IPS-NIHi7 (cell line): Measurements from ENCODE around the gene PLAC1.

Experiments used
- DNase-seq: peaks from one replicate; pipeline ENCODE4 v3.0.0; 2012; ENCODE audit warnings: mixed read lengths; ENCODE audit errors: extremely low spot score

Gene PLAC1

DNA sequence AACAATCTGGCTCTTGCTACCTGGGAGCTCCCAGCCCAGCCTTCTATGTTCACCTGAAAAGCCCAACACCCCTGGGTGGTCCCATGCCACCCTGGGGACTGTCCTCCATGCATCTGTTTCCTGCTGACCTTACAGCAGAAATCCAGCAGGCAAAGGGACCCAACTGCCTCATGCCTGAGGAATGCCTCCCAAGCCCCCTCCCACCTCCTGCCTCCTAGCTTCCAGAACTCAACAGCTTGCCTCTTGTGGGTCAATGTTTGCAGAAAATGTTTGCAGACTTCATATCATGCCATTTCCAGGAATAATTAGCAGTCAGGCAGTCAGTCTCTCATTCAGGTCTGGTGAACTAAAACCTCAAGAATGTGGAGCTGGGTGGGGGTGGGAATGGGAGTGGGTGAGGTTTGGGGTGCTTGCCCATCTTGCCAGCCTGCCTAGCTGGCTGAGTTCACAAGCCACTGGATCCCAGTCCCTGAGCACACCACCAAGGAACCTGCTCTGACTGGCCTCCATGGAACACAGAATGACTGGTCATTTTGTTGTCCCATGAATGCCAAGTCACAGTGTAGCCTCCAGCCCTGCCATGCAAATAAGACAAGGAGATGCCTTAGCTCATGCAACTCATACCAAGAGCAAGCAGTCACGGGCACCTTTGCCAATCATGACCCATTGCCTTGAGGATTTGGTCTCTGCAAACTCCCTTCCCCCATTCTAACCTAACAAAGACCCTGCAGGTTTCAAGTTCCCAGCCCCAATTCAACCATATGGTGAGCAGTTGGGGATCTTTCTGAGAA lies 12.1 kb upstream of the PLAC1 start:
- DNase-seq = peak; percentile 74

DNA sequence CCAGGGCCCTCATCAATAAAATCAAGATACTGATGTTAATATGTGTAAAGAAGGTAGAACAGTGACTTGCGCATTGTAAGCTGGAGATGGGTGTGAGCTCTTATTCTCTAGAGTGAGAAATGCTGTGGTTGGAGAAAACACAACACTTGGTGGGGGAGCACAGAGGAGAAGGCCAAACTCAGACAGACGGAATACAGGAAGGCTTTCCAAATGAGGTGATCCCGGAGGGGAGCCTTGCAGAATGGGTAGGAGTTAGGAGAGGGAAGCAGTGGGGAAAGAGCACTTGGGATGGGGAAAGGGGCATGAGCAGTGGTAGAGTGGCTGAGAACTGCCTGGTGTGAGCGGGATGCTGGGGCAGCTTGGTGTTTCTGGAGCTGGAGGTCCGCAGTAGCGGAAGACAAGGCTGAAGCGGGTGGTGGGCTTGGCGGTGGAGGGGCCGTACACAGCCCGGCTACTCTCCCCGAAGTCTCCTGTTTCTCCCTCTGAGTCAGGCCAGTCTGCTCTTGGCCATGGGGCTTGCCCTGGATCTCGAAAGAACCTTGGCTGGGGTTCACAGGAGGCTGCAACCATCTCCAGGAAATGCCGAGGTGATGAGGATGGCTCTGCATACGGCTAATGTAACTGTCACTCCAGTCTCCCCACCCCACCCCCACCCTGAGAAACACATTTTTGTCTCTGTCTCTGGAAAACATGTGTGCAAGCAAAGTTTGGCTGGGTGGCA lies 11.3 kb upstream of the PLAC1 start:
- peak; percentile 47 for DNase-seq

DNA sequence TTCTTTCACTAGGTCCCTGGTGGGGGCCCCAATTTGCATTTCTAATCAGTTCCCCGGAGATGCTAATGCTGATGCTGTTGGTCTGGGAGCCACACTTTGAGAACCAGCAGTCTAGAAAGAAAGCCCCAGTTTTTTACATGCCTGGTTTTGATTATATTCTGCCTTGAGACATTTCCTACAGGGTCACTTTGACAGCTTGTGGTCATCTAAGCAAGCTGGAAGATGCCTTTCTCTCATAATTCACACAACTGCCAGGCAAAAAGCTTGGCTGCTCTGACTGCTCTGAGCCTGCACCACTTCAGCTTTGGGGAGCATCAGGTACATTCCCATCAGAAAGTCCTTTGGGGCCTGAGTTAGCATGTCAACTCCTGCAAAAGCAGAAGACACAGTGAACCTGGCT lies 5.9 kb upstream of the PLAC1 start:
- no peak for DNase-seq

DNA sequence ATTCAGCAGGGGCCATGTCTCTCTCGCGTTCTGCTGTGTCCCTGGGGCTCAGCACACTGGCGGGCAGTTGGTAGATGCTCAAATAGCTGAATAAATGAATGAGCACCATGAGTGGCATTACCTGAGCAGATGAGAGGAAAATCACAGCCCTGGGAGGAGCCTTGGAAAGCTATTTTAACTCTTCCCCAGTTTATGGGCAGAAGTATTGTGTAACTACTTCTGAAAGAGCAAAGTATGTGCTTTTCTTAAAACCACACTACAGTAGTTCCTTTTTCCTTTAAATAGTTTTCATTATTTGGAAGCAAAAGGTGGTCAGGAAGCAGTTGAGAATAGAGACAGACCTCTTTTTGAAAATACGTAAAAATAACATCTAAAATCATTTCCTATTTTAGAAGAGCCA lies 3.0 kb upstream of the PLAC1 start:
- no peak for DNase-seq

DNA sequence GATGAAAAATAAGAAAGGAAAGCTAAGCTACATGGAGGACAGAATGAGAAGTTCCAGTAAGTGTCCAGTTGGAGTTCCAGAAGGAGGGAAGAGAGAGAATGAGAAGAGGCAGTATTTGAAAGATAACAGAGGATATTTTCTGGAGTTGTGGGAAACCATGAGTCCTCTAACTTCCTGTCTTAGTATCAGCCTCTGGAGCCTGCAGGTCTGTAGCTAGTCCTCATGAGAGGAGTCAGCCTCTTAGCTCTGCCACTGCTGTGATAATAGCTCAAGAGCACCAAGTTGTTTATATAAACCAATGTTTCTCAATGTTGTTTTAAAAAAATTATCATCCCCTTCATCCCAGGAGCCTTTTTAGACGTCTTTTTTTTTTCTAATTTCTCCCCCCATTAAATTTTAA lies 2.4 kb upstream of the PLAC1 start:
- DNase-seq = no peak

DNA sequence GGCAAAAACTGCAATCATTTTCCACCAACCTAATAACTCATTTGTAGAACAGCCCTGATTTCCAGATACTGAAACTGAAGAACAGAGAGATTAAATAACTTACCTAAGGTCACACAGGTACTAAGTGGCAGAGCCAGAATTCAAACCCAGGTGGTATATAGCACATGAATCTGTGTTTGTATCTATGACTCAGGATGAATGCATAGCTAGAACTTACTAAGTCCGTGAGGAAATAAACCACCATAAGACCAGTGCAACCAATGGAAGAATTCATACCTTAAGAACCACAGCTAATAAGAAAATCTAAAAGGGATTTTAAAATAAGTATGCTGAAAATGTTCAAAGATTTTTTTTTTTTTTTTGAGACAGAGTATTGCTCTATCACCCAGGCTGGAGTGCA lies 1.5 kb upstream of the PLAC1 start:
- no peak for DNase-seq

DNA sequence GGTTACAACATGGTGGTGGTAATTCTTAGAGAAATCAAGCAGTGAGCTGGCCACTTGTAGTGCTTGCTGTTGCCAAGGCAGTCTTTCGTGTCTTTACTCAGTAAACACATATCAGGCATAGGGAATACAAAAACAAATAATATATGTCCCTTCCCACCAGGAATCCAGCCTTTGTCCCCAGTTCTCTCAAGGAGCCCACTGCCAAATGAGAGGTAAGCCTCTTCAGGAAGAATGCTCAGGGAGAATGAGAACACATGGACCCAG lies 421 bp upstream of the PLAC1 start:
- DNase-seq = no peak

DNA sequence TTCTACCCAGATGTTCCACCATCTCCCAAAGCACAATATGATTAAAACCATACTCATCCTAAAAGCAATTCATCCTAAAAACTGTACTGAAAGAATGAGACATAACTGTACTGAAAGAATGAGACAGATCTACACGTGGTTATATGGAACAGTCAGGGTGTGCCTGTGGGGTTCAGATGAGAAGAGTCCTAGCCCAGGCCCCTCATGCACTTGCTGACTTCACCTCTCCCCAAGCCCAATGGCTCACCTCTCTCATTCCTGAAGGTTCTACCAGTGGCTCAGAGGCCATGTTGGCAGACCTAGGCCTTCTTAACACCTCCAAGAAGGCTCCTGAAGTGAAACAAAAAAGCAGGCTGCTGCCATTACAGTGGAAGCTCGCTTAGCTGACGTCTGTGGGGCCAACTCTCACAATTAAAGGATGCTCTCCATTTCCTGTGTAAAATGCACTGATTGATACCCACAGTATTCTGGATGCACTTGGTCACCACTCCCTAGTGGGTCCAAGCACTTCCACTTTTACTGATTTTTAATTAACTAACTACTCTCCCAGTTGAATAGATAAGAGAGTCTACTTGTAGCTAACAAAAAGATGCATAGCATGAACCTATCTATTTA lies 3.8 kb downstream of the PLAC1 start:
- no peak for DNase-seq

DNA sequence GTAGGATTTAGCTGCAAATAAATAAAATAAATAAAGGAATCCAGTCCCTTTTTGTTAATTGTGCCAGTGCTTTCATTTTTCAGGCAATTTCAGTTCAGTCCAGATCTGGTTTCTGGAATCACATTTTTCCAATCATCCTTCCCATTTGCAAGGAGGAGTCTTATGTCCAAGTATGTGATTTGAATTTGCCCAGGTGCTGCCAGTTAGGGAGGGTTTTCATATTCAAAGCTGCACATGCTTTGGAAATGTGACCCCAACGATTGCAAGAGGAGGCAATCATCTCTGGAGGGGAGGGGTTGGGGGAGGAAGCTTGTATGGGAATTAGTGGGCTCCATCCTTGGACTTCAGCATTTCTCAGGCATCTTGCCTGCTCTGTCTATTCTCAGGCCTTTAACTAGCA lies 4.4 kb downstream of the PLAC1 start:
- DNase-seq = no peak

DNA sequence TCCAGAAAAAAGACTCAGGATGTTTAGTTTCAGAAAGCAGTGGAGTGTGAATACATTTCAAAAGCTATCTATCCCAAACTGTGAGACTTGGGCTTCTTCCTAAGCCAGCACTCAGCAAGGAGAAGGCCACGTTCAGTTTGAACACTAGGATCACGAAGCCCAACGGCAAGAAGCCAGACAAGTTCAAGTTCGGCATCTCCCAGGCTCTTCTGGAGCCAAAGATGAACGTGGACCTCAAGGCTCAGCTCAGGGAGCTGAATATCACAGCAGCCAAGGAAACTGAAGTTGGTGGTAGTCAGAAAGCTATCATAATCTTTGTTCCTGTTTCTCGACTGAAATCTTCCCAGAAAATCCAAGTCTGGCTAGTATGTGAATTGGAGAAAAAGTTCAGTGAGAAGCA lies 7.6 kb downstream of the PLAC1 start:
- no peak for DNase-seq

DNA sequence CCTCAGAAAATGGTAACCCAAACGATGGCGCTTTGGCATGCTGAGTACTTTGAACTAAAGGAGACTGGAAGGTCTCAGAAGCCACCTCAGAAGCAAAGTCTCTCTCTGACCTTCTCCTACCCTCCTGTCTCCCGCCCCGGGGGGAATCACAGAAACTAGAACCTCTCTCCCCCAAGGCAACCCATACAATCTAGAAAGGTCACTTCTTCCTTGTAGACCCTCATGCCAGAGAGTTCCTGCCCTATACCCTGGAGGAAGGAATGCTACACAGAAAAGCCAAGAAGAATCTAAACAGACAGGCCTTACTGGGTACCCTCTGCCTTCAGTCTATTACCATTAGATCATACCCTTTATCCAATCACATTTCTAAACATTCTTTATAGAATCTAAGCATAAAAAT lies 8.5 kb downstream of the PLAC1 start:
- no peak for DNase-seq

DNA sequence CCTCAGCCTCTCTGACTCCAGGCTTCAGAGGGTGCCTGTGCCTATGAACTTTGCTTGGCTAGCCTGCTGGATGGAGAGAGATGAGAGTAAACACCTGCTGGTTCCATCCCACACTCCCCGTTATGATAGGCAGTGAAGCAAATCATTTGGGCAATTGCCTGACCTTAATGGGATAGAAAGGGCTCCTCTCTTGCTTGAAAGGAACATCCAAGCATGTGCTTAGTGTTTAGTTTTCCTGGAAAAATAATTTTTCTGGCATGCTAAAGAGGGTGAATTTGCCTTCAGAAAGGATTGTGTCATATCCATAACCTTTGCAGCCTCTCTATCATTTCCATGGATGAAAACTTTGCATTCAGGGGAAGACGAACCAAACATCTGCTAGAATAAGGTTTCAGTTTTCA lies 10.8 kb downstream of the PLAC1 start:
- no peak for DNase-seq

DNA sequence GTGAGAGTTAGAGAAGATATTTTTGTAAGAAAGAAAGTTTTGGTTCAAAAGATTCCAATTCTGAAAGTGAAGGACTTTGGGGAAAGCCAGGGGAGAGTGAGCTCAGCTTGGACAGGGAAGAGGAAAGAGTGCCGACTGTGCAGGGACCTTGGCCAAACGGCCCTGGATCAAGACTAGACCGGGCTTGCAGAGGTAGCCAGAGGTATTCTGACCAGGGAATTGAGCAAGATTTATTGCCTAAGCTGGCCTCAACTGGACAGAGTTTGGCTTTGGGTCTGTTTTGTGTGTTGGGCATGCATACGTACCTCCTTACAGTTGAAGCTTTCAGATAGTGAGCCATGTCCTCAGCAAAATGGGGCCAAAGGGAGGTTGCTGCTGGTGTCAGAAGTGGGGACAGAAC lies 11.6 kb downstream of the PLAC1 start:
- DNase-seq = no peak

DNA sequence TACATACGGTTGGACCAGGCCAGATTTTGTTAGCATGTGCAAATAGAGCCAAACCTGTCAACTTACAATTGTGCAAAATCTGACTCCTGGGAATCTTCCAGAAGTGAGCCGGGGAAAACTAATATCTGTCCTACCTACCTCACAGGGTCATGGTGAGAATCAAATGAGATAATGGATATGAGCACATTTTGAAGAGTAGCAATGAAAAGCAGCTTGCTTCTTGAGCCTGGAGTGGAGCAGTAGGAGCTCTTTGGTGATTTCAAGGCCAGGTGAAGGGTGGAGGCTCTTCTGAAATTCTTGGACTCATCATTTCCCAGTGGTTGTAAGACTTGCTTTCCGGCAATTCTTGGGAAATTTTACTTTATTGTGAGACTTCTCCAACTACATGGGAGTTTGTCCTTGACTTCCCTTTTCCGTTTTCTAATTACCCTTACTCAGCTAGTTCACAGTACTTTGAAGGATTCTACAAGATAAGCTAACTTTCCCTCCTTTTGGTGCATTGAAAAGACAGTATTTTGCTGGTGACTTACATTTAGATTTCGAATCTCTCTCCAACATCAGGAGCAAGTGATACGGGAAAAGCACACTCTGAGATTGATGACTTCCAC lies 12.2 kb downstream of the PLAC1 start:
- DNase-seq = no peak

DNA sequence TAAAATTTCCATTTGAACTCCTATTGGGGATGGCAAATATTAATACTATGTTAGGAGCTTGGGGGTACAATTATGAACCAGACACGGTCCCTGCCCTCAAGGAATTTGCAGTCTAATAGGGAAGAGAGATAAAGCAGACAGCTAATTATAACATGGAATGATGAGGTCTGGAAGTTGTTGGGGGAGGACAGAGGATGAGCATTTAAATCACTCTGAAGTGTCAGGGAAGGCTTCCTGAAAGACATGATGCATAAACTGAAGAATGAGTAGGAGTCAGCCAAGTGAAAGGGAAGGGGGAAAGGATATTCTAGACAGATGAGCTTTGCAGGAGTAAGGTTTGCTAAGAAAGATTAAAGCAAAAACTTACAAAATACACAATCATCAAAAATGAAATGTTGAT lies 15.9 kb downstream of the PLAC1 start:
- DNase-seq = no peak

DNA sequence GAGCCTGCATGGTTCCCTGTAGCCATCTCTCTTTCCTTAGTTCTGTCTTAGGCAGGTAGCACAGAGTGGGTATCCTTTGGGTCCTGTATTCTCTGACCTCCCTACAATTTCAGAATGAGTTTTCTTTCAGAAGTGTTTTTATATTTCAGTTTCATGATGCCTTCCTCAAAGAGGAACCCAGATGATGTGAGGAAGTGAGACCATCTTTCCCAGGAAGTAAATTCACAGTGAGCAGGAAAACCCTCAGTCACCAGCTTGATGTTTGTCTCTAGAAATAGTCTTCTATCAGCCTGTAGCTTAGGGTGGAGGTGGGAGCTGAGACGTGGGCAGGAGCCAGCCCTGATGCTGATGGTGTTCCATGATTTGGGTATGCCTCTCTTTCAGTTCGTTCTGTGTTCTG lies 16.9 kb downstream of the PLAC1 start:
- DNase-seq = no peak

DNA sequence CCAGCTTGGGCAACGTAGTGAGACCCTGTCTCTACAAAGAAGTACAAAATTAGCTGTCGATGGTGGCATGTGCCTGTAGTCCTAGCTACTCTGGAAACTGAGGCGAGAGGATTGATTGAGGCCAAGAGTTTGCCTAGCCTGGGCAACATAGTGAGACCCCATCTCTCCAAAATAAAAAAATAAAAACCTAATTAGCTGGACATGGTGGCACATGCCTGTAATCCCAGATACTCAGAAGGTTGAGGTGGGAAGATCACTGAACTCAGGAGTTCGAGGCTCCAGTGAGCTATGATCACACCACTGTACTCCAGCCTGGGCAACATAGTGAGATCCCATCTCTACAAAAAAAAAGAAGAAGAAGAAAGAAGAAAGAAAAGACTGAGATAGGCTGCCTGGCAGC lies 17.4 kb downstream of the PLAC1 start:
- DNase-seq = no peak

DNA sequence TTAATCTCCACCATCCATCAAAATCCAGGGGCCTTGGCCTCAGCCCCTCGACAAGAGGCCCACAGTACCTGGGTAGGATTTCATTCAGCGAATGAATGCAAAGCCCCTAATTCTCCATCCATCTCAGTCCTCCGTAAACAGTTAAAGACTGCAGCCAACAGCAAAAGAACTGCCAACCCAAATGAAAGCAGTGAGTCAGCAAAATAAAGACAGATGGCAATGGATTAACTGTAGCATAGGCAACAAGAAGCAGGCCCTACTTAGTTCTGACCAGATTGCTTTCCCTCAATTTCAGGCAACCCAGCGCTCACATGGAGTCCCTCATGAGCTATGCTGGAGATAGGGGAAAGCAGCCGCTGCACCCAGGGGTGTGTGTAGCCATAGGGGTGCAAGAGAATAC lies 21.4 kb downstream of the PLAC1 start:
- DNase-seq = no peak

DNA sequence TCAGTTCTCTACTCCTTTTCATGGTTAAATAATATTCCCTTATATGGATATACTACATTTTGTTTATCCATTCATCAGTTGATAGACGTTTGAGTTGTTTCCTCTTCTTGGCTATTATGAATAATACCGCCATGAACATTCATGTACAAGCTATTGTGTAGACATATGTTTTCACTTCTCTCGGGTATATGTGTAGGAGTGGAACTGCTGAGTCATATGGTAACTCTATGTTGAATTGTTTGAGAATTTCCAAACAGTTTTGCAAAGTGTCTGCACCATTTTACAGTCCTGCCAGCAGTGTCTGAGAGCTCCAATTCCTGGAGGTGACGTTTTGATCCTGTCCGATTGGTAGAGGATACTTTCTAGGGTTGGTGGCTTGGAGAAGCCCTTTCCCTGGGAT lies 23.6 kb downstream of the PLAC1 start:
- DNase-seq = no peak

DNA sequence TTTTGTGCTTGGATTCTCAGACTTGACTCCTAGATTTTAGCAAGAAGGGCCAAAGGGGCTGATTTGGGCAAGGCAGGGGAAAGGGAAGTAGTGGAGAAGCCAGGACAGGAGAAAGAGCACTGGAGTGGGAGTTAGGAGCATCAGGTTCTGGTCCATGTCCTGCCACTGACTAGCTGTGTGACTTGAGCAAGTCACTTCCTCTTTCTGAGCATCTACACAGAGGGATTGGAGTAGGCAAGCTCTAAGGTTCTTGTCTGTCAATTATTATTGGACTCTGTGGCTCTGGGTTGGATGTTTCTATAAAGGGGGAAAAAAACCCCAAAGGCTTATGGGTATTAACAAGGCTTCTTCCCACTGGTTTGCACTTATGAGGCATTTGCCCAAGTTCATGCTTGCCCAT lies 24.4 kb downstream of the PLAC1 start:
- no peak for DNase-seq

DNA sequence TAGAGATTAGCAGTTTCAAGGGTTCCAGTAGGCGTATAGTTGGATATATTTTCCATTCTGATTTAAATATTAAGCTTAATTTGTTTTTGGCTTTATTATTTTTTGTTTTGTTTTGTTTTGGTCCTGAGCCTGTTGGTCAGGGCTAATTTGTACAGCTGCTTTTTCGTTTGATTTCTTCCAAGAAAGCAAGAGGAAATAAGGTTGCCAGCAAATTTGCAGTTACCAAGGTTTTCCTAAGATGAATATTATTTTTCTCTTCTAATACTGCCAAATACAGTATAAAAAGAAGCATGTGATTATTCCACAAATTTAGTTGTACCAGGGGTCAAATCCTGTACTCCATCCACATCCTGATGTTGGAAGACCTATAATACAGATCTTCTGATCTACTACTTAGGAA lies 24.9 kb downstream of the PLAC1 start:
- DNase-seq = no peak

DNA sequence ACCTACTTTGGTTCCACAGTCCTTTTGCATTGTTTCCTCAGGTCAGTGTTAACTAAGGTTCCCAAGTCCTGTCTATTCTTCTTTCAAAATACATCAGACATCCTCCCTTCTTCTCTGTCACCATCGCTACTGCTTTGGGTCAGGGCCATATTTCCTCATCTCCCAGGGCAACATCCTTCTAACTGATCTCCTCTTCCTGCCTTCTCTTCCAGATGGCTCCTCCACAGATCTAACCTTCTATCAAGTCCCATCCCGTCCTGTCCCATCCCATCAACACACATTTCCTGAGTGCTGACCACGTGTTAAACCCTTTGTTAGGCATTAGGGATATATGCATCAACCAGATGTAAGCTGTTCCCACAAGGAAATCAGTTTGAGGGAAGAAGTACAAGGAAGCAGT lies 25.9 kb downstream of the PLAC1 start:
- DNase-seq = no peak
